Activated CD8-positive, alpha-beta memory T cell treated with anti-CD3 and anti-CD28 coated beads for 48 hours (primary cell): ENCODE data around the gene RSPO1.
"Not testable (repeated sequence)": the region's sequence is repeated elsewhere in the genome, so short reads cannot be mapped to it uniquely, and the experiment has no call there.

Experiments used
- DNase-seq, 3 experiments: peaks; one replicate each; pipeline ENCODE4 v3.0.0-alpha.2; 2020; ENCODE audit warnings: low read depth in 2 of 3, low spot score in 2 of 3

The RSPO1 gene

DNA sequence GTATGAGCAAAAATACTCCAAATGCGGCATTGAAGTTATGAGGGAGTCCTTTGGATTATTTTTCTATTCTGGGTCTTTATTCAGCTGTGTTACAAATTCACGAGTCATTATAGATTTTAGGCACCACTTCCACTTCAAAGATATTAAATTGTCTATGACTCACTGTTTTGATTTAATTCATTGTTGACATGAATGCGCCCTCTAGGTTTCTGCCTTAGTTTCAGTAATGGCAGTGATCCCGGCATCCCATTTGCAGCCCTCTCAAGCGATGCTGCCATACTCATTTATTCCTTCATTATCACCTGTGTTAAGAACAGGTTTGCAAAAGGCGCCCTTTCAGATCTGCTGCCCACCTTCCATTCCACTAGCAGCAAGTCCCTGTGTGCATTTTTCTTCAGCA lies 14.0 kb downstream of the RSPO1 start:
- DNase-seq = no peak

DNA sequence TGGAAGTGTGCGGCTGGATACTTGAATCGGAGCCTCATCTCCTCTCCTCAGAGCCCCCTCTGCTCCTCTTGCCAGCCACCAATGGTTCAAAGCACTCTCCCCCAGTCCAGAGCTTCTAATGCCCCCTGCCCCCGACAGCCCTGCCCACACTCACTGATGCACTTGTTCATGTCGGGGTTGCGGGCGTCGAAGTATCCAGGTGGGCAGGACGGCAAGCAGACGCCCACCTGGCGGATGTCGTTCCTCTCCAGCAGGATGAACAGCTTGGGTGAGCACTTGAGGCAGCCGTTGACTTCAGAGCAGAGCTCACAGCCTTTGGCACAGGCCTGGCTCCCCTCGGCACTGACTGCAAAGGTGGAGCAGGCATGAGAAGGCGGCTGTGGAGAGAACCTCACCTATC lies 18.4 kb downstream of the RSPO1 start:
- DNase-seq = no peak

DNA sequence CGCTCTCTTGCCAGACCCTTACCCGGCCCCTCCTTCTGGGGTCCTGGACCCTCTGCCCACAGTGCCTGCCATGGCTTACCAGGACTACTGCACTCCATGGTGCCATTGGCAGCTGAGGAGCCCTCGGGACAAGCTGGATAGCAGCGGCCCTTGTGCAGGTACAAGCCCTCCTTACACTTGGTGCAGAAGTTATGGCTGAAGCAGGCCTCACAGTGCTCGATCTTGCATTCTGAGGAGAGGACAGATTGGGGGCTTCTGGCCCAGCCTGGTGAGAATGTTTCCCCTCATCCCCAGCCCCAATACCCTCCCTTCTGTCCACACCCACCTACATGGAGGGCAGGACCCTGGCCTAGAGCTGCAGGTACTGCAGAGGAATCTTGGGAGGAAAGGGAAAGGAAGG lies 20.6 kb downstream of the RSPO1 start:
- DNase-seq = no peak

DNA sequence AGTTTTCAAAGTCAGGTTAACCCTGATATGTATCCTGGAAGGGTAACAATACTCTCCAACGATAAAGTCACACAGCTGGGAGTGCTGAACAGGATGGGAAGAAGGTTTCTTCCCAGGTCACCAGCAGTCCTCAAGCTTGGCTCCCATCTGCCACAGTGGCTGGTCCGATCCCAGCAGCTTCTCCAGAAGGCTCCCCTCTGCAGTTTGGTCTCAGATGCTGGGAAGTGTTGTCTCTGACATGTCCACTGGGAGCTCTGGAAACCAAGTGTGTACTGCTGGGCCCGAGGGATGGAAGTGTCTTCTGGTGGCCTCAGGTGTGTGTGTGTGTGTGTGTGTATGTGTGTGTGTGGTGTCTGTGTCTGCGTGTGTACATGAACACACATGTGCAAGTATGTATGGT lies 22.5 kb downstream of the RSPO1 start:
- DNase-seq = no peak

DNA sequence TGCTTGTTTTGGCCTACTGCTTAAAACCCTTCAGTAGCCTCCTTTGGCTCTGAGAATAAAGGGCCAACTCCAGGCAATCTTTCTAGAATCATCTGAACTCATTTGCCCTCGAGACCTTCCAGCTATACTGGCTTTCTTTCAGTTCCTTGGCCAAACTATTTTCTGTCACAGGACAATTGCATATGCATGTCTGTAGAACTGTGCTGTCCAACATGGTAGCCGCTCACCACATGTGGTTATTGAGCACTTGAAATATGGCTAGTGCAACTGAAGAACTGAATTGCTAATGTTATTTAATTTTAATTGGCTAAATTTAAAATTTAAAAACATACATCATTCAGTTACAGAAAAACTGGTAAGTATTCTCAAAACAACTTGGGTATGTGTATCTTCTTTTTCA lies 24.7 kb downstream of the RSPO1 start:
- no peak for DNase-seq

DNA sequence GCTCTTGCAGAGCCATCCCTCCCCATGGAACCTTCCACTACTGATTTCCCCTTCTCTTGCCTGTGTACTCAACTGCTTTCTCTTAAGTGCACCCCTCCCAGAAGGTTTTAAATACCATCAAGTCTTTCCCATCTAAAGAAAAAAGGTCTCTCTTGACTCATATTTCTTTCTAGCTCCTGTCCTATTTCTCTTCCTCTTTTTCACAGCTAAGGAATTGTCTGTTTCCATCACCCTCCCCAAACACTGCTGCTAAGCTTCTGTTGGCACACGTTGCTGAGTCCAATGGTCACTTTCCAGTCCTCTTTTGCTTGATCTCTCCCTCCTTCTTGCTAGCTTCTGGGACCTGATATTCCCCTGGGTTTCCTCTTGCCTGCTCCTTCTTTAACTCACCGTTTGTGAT lies 25.7 kb downstream of the RSPO1 start:
- no peak for DNase-seq

DNA sequence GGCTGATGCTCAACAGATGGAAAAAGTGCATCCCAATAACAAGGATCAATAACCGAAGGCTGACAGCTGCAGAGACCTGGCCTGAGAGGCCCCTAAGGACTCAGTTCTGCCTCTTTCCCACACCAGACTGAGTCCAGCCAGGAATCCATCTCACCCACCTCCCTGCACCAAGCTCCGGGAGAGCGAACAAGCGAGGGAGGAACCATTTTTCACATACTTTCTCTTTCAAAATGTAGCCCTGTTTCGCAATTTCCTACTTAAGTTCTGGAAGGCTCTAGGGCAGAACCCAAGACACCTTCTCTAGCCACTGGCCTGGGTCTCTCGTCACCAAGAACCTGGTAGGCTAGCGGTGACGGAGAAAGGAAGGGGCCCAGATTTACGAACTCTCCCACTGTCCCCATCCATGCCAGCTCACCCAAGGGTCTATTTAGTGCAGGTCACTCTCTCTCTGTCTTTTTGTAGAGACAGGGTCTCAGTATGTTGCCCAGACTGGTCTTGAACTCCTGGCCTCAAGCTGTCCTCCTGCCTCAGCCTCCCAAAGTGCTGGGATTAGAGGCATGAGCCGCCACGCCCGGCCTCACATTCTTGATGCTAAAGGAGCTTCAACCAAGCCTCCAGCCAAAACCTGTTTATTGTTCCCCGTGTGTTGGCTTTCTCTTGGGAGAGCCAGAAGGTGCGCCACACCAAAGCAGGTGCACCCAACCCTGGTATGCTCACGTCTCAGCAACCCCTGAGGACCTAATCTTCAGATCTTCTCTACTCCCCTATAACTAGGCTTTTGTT lies 28.0 kb downstream of the RSPO1 start:
- no peak for DNase-seq

DNA sequence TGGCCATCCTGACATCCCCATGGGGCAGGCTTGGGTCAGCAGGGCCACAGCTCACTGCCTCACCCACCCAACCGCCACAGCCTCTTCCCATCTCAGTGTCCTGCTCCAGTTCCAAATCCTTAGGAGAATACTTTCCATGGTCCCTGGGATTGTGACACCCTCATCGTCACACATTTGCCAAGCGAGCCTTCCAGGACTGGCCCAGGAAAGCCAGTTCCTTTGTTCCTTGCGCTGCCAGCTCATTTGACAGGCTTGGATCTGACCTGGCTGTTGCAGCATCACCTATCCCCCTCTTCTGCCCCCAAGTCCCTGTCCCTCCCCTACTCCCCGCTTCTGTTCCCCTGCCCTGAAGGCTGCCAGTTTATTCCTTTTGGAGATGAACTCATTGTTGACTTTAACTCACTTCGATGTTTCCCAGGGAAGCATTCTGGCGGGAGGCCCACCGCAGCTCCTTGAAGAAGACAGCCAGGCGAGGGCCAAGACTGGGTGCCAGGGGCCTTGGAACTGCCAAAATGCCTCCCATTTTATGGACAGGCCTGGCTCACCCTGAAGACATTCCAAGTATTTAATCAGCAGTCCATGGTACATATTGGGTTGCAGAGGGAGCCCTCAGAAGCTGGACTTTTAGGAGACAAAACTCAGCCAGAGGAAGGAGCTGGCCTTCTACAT lies 28.8 kb downstream of the RSPO1 start:
- DNase-seq = no peak

DNA sequence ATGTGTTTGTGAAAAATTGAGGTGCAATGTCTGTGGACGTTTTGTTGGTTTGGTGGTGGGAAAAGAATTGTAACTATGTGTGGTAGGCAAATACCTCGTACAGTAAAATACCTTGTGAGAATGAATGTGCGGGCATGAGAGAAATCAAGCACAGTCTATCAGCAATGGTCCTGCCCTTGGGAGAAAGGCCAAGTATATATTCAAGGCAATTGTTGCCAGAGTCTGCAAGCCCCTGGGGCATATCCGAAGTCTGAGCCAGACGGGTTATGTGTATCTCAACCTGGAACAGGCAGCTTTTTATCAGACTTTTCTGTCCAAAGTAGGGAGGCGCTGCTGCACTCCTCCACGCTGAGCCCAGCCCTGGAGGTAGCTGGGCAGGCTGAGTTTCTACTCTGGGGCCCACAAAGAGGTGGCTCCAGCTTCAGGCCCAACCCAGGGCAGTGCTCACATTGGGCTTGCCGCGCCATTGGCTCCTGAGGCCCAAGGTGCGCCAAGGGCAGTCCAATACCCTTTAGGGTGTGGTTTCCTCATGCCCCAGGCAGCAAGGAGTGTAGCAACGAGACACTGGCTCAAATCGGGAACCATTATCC lies 29.5 kb downstream of the RSPO1 start:
- no peak for DNase-seq

DNA sequence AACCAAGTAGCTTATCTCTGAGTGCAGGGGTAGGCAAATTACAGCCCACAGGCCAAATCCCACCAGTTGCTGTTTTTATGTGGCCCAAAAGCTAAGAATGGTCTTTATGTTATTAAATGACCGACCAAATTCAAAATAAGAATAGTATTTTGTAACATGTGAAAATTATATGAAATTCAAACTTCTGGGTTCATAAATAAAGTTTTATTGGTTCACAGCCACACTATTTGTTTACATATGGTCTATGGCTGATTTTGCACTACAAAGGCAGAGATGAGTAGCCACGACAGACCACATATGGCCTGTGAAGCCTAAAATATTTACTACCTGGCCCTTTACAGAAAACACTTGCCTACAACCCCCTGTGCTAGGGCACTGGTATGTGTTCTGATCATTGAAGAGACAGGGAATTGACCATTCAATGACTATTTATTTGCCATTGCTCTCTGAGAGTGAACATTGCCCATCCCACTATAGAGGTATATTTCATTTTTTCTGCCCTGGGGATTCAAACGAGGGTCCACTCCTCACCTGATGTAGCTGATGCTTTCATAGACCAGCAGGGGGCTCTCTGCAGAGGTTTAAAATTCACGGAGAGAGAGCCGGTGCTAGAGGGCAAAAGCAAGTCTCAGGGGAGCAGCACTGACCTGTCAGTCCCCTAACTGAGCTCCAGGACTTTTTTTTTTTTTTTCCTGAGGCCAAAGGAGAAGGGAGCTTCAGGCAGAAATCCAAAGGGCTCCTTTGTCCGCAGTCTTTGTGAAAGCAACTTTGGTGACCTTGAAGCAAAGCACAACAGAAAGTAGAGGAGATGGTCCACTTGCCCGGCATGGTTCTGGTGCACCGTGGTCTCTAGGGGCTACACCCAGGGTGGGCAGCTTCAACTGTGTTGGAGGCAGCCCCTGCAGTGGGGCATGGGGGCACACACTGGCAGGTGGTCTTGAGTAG lies 31.7 kb downstream of the RSPO1 start:
- no peak for DNase-seq

DNA sequence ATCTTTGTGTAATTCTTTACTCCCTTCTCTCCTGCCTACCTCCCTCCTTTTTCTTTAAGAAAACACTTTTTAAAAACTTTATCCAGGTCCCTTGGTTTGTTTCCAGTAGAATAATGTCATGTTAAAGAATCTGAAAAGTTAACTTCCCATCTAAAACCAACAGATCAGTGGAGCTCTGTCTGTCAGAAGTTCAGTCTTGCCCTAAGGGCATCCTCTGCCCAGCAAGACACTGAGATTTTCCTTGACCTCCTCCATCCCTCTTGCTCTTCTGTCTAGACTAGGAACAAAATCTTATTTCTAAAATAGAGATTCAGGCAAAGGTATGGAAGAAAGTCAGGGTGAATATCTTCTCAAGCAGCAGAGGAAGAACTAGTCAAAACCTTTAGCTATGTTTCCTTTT lies 33.3 kb downstream of the RSPO1 start:
- DNase-seq = no peak

DNA sequence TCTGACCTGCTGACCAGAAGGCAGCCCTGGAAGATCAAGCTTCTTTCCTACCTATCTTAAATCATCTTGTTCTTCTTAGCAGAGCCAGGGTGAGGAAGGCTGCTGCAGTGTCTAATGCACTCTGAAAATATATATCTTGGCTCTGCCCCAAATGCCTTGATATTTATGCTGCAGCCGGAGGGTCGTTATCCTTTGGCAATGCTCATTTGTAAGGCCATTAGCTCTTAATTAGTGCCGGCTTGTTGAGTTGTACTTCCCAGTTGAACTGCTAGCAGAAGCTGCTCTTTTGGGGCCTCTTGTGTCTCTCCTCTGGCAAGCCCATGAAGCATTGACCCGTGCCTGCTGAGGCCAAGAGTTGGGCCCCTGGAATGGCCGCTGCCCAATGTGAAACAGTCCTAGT lies 34.8 kb downstream of the RSPO1 start:
- no peak for DNase-seq

DNA sequence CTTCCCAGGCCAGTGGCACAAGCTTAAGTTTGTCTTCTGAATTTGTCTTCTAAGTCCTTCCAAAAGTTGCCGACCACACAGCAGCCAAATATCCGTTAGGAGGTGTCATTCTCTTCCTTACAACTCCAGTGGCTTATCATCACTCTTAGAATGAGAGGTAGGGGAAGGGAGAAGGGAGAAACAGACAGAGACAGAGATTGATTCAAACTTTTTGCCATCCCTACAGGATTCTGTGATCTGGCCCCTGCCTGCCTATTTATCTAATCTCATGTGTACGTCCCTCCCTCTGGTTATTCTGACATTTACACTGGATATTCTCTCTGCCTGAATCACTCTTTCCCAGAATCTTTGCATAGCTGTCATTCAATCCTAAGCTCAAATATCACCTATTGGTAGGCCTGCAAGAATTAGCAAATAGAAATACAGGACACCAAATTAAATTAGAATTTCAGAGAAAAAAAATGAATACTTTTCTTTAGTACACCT lies 38.5 kb downstream of the RSPO1 start:
- DNase-seq = no peak

DNA sequence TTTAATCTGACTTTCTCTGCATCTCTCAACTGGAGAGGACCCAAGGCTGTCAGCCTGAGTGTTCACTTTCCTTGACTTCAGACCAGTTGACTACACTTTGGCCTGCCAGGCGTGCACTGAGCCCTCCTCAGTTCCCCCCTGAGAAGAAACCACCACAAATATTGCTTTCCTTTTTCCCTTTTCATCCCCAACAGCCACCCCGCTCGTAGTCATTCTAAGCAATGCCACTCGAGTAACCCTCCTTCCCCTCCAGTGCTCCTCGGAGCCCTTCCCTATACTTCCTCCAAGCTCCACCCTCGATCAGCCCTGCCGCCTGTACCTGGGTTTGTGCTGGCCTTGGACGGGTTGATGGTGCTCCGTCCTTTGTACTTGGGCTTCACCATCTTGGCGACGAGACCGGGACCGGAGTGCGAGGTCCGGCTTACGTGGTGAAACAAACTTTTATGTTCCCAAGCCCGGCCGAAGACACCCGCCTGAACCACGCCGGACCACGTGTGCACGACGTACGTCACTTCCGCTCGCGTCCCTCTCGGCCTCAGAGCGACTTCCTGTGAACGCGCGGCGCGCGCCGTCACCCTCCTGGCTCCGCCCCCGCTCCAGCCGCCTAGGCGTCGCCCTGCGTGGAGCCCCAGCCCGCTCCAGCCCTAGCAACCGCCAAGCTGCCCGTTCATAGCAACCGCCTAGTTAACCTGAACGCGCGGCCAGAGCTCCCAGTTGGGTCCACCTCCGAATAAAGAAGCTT lies 39.1 kb downstream of the RSPO1 start, which contains the start of gene GNL2:
TSS of gene GNL2 (minus strand) at position 498 of the 742 bp plus-strand sequence. CDS start at position 383, 115 bp downstream.
- DNase-seq = peak; percentile 90 to 94 (median 90)

DNA sequence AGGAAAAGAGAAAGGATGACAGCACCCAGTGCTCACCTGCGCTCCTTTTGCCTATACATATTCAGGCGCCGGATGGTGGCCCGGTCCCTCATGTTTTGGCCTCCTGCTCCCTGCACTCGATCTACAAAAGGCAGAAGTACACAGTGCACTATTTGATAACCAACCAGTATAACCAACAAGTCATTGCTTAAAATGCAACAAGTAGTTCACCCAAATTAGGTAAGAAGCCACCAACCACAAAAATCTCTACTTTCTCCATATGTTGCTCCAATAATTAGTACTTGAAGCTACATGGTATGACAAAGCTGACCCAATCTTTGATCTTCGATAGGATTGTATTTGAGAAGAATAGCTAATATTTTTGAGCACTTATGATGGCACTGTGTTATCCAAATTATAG lies 41.0 kb downstream of the RSPO1 start:
- DNase-seq = no peak

DNA sequence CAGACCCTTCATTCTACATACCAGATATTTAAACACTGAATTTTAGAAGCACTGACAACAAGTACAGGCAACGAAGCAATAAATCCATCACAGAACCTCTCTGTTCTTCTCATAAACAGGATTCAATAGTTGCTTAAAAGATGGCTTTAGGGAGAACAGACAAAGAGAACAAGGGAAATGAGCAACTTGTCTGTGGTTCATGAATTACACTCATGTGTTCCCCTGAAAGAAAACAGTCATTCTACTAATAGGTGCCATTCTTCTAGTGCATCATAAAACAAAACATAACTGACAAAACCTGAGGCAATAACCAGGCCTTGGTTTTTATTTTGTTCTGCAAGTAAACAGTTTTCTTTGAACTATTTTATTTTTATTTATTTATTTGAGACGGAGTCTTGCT lies 45.8 kb downstream of the RSPO1 start:
- no peak for DNase-seq

DNA sequence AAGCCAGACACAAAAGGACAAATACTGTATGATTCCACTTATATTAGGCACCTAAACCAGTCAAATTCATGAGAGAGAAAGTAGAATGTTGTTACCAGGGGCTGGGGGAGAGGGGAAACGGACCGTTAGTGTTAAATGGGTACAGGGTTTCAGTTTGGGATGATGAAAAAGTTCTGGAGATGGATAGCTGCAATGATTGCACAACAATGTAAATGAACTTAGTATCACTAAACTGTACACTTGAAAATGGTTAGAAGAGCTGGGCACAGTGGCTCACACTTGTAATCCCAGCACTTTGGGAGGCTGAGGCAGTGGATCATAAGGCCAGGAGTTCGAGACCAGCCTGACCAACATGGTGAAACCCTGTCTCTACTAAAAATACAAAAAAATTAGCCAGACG lies 50.1 kb downstream of the RSPO1 start:
- DNase-seq = not testable (repeated sequence)

DNA sequence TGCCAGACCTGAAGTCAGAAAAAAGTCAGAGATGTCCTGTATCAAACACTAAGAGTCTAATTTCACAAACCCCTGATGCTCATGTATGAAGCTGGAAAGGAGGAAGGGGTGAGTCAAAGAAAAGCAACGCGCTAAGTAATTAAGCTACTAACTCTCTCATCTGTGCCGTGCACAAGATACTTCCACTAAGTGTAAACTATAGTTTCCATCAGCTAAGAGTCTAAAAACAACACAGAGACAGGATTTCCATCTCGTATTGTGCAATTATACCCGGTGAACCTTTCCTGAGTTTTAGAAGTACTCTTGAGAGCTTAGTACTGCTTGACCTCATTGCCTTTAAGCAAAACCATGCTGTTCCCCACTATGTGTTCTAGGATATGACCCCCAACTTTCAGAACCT lies 59.0 kb downstream of the RSPO1 start:
- DNase-seq = no peak

DNA sequence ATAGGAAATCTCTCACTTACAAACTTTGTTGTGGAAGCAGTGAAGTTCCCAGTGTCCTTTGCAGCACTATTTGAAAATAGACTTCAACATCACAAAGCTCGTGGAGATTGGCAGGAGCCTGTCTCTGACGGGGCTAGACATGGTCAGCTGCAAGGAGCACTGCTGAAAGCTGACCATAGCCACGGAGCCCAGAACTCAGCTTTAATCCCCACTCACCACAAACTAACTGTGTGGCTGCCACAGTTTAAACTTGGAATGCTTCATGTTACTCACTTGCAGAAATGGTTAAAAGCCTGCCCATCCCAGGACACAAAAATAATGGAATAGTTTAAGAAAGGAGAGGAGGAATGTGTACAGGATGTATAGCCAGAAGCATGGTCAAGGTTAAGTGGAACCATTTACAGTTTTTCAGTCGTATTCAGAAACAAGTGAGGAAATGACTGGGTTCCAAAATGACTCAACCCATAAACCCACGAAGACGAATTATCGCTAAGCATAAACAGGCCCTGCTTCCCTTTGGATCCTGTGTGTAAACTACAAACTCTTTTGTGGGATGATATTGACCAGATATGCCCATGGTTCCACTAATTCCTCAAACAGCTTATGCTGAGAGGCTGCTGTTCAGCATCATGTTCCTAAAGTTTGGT lies 59.7 kb downstream of the RSPO1 start:
- DNase-seq = no peak
